Measurements from ENCODE around the gene CPA1. TPM values are rescaled to one million over a fixed set of nuclear protein-coding genes. Genes with fewer than 3 reads are reported as not detected.

Gene CPA1
- total and polyA plus RNA-seq, 2 of the 4 experiments (the other 2 are of a cell fraction) = not detected

DNA sequence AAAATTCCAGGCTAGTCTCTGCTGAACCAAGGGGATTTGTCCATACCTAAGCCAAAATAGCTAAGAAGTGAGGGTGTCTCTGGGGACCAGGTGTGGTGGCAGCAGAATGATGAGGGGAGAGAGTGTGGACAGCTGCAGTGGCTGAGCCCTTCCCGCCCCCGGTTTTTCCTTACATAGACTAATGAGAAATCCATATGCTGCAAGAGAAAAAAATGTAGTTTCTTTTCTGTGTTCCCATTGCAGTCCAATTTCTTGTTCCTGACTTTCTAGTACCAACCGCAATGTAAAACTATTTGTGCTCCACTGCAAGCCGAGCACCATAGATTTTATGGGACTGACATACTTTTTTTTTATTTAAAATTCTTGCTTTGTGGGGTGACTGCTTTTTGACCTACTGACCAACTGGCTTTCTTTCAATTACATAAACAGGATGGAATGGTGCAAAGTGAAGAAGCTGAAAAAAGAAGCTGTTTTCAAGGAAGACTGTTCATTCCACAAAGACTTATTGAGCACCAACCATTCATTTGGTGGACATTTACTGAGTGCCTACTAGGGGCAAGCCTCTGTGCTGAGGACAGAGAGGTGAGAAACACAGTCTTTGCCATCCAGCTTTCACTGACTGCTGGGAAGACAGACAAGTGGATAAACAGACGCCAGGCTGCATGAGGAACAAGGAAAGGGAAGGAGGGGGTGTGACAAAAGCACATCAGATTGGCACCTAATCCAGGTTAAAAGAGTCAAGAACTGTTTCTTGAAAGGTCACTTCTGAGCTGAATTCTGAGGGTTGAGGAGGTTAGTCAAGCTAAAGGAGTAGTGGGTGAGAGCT is 50.8 kb downstream of the CPA1 start (continued):
- TF ChIP-seq RFX5 (IDR thresholded peaks at IDR 0.05; ENCODE audit: low read depth, low read length) (no peak), BHLHE40 (IDR thresholded peaks at IDR 0.05; ENCODE audit: low read depth, low read length) (no peak)

DNA sequence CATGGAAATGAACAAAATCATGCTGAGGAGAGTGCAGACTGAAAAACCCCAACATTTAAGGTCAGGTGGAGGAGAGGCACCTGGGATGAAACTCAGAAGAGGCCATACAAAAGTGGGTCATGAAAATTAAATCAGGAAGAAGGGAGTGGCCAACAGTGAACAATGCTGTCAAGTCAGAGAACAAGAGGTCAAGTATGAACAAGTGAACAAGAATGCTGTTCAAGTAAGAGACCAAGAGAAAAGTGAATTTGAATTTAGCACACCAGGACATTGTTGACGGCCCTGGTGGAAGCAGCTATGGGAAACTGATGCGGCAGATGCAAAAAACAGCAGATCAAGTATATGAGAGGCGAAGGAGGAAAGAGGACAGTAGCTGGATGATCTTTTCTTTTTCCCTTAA is 52.6 kb downstream of the CPA1 start:
- Histone ChIP-seq H3K9ac (ENCODE audit: low read depth, low read length) (no peak overlapping the region), H2BK120ac (ENCODE audit: low read depth, low read length) (peak overlapping the region; percentile 1), H3K27me3 (ENCODE audit: control insufficient read depth, insufficient read depth, low read length) (no peaks in the 10 kb centered on the region), H2AK5ac (ENCODE audit: low read depth, low read length) (peak overlapping the region; percentile 7; the same call in 1 of the 2 replicates), H4K91ac (ENCODE audit: insufficient read depth, low read depth, low read length) (no peak overlapping the region), H3K14ac (replicated peaks; ENCODE audit: low read depth, low read length) (peak overlapping the region; percentile 8; the same call in 1 of the 2 replicates), H3K4me2 (ENCODE audit: low read depth, low read length) (no peak overlapping the region), H4K8ac (ENCODE audit: low read depth in 2 of 2, low read length in 2 of 2) (peak overlapping the region in 1 of 2 experiments; percentile 4; a peak in 1 of 4 replicates), H2BK20ac (ENCODE audit: low read depth, low read length) (no peak overlapping the region), H3K36me3 (ENCODE audit: control insufficient read depth, insufficient read depth, low read length) (no peaks in the 10 kb centered on the region), H3K9me3 (ENCODE audit: control insufficient read depth, insufficient read depth, low read length) (no peaks in the 10 kb centered on the region), H3K56ac (ENCODE audit: extremely low read depth, insufficient read depth, low read length) (no peak overlapping the region), H3K27ac (ENCODE audit: insufficient read depth, low read length) (no peak overlapping the region), H3K79me1 (ENCODE audit: low read depth in 1 of 2, low read length in 2 of 2) (peaks cover 9 to 49% of the 10 kb centered on the region in 2 experiments), H2BK15ac (ENCODE audit: low read depth, low read length) (no peak overlapping the region), H4K5ac (ENCODE audit: low read depth, low read length) (peak overlapping the region; percentile 4; the same call in 1 of the 2 replicates), H3K4me1 (ENCODE audit: control insufficient read depth, insufficient read depth, low read length) (peaks cover 13% of the 10 kb centered on the region), H2BK5ac (ENCODE audit: low read depth, low read length, poor library complexity, severe bottlenecking) (peak overlapping the region; percentile 14), H3K4me3 (ENCODE audit: insufficient read depth, low read depth, low read length) (no peak overlapping the region), H3K4ac (ENCODE audit: low read depth, low read length) (0 out of 2 replicates have a peak overlapping the region, but pooled peaks have one; percentile 12), H2AK9ac (replicated peaks; ENCODE audit: low read depth, low read length, poor library complexity) (no peak overlapping the region), H3K9me1 (ENCODE audit: insufficient read depth, low read length) (peaks cover 15% of the 10 kb centered on the region), H4K20me1 (ENCODE audit: insufficient read depth, low read length) (no peaks in the 10 kb centered on the region), H3K23ac (ENCODE audit: low read depth, low read length) (no peak overlapping the region), H3K18ac (ENCODE audit: low read depth, low read length) (no peak overlapping the region), H2AFZ (replicated peaks; ENCODE audit: low read length, poor library complexity) (no peak overlapping the region)
- CTCF ChIA-PET = no interaction called here
- intact Hi-C loops (cut with micrococcal nuclease) = loop anchor here (5.0 kb wide), 1 partner anchor 59 kb away; the partner anchor contains the start of gene MEST
- TF ChIP-seq, protein P1, sequence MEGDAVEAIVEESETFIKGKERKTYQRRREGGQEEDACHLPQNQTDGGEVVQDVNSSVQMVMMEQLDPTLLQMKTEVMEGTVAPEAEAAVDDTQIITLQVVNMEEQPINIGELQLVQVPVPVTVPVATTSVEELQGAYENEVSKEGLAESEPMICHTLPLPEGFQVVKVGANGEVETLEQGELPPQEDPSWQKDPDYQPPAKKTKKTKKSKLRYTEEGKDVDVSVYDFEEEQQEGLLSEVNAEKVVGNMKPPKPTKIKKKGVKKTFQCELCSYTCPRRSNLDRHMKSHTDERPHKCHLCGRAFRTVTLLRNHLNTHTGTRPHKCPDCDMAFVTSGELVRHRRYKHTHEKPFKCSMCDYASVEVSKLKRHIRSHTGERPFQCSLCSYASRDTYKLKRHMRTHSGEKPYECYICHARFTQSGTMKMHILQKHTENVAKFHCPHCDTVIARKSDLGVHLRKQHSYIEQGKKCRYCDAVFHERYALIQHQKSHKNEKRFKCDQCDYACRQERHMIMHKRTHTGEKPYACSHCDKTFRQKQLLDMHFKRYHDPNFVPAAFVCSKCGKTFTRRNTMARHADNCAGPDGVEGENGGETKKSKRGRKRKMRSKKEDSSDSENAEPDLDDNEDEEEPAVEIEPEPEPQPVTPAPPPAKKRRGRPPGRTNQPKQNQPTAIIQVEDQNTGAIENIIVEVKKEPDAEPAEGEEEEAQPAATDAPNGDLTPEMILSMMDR (conservative IDR thresholded peaks at IDR 0.05; ENCODE audit: low read depth, low read length) = no peak
- TF ChIP-seq RAD21 (IDR thresholded peaks at IDR 0.05; ENCODE audit: low read length) = no peak
- TF ChIP-seq SMC3 (IDR thresholded peaks at IDR 0.05; ENCODE audit: low read depth, low read length) = no peak
- TF ChIP-seq CEBPB (IDR thresholded peaks at IDR 0.05; ENCODE audit: low read depth, low read length) = no peak
- no peak for ATAC-seq (ENCODE audit: low read depth)
- BruUV-seq (replicated peaks) = no TSS peak
- in situ Hi-C loops (cut with MboI; ENCODE audit: low sequenced_read_pairs) = no loop called here
- dilution Hi-C loops (cut with HindIII; ENCODE audit: low sequenced_read_pairs, unreplicated experiment) = no loop called here
- 62% methylated on average over 3 of the region's 3 CpGs; no CpG with 5 or more reads in 1 of the 2 experiments for WGBS, 2 experiments (ENCODE audit: extremely low coverage in 2 of 2, insufficient read length in 1 of 2)
- peak; percentile 29 for DNase-seq
- POLR2A ChIA-PET (ENCODE audit: unreplicated experiment) = no interaction called here

Data from IMR-90 (cell line).